ENCODE data around the gene GPR37L1.
"Not testable (repeated sequence)": the region's sequence is repeated elsewhere in the genome, so short reads cannot be mapped to it uniquely, and the experiment has no call there.

The GPR37L1 gene

DNA sequence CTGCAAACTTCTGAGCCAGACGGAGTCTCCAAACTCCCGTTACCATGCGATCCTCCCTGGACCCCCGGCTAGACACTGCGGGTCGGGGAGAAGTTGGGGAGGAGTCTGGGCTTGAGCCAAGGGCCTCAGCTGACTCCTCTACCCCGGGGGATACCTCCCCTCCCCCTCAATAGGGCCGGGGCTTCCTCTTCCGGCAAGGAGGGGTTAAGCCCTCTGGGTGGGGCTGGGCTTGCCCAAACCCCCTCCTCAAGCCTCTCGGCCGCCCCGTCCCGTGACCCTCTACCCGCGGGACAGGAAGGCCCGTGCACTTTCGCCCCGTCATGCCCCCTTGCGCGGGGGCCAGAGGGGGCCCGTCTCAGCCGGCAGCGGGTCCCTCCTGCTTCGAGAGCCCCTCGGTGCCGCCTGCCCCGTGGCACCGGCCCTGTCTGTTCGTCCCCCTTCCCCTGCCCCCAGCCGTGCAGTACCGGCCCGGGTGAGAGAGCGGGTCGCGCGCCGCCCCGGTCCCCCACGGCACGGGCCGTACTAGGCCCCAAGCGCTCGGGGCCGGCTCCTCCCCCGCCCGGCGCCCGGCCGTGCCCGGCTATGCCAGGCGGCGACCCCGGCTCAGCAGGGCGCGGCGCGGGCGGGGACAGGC, 21.2 kb downstream of the GPR37L1 start:
- peak overlapping the region; percentile 84 for H3K4me3 ChIP-seq (ENCODE audit: low read depth, low read length)
- TF ChIP-seq CTCF (IDR thresholded peaks at IDR 0.05; ENCODE audit: borderline replicate concordance, insufficient read depth, low read depth, low read length) = no peak

DNA sequence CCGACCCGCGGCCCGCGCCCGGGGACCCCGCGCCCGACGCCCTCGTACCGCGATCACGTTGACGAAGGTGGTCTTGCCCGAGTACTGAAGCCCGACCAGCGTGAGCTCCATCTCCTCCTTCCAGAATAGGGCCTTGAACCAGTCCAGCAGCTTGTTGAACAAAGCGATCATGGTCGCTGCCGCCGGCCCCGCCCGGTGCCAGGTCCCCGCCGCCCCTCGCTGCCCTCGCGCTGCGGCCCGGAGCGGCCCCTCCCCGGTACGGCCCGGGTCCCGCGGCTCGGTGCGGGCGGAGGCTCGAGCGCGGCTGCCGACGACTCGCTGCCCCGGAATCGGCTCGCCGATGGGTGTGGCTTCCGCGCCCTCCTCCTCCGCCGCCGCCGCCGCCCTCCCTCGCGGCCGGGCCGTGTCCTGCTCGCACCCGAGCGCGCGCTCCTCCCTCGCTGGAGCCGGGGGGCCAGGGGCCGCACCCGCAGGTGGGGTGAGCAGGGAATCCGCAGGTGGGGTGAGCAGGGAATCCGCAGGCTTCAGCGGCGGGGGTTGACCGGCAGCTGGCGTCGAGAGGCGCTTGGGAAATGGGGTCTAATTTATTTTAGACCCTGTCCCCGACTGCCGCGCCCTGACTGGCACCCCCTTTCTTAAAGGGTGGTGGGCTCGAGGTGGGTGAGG, 21.8 kb downstream of the GPR37L1 start, which contains the start of gene ARL8A:
Gene ARL8A (minus strand): TSS at position 336 of the 666 bp plus-strand sequence. CDS start 165 bp downstream, at position 171.
- no peak for TF ChIP-seq CTCF (IDR thresholded peaks at IDR 0.05; ENCODE audit: borderline replicate concordance, insufficient read depth, low read depth, low read length)

DNA sequence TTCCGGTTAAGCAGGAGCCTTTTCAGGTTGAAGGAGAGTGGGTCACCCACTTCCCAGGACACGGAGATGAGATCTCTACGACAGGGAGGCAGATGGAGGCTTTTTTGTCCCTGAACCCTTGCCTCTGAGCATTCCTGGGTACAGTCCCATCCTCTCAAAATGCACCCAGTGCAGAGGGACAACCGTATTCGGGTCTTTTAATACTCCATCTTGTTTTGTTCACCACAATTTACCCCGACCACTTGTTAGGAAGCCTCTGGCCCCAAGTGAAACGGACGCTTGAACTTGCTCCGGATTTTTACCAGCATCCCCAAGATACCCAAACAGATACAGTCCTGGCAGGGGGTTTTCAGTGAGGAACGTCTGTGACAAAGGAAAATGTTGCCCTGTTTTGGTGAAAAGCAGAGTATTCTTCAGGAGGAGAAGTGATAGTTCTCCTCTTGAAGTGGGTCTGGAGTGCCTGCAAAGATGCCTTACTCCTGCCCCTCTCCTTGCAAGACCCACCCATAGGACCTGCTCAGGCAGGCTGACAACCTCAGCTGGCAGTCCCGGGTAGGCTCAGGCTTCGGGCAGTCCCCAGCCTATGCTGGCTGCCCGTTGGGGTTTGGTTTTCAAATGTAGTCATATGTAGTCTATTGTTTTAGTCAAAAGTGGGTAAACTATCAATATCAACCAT, 22.5 kb downstream of the GPR37L1 start:
- no peak for TF ChIP-seq CTCF (IDR thresholded peaks at IDR 0.05; ENCODE audit: borderline replicate concordance, insufficient read depth, low read depth, low read length)
- H3K4me3 ChIP-seq (ENCODE audit: low read depth, low read length) = peak overlapping the region; percentile 84

More for the DNA sequence above, 21.8 kb downstream of the GPR37L1 start, which contains the start of gene ARL8A:
- peak within 1 kb of the TSS; percentile 84 for H3K4me3 ChIP-seq (ENCODE audit: low read depth, low read length)

- not testable (repeated sequence) for H3K4me3 ChIP-seq (ENCODE audit: low read depth, low read length)
Measured at GRCh38 chr1:202145744-202146140, 23.0 kb downstream of the GPR37L1 start.

DNA sequence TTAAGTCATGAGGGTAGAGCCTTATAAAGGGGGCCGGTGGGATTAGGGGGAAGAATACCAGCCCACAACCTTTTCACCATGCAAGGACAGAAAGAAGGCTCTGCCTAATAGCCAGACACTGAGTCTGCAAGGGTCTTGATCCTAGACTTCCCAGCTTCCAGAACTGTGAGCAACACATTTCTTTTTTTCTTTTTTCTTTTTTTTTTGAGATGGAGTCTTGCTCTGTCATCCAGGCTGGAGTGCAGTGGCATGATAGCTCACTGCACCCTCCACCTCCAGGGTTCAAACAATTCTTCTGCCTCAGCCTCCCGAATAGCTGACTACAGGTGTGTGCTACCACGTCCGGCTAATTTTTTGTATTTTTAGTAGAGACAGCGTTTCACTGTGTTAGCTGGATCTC, 23.6 kb downstream of the GPR37L1 start:
- no peak overlapping the region for H3K4me3 ChIP-seq (ENCODE audit: low read depth, low read length)
- TF ChIP-seq CTCF (IDR thresholded peaks at IDR 0.05; ENCODE audit: borderline replicate concordance, insufficient read depth, low read depth, low read length) = no peak

DNA sequence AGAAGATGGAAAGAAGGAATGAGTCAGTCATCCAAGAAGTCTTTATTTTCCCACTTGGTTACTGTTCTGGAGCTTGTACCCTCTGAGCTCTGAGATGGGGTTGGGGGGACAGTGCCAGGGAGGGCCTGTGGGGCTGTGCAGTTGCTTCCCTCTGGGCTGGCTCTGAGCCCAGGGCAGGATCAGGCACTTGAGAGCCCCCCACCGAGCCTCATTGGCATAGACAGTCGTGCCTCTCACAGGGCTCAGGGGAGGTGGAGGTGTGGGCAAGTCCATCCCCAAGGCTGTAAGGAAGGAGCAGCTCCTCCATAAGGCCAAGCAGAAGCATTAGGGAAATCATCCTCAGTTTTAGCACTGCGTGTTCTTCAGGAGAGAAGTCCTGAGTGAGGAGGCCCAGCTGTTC, 24.3 kb downstream of the GPR37L1 start:
- no peak for TF ChIP-seq CTCF (IDR thresholded peaks at IDR 0.05; ENCODE audit: borderline replicate concordance, insufficient read depth, low read depth, low read length)
- H3K4me3 ChIP-seq (ENCODE audit: low read depth, low read length) = no peak overlapping the region

GRCh38 chr1:202148391-202148790, 25.7 kb downstream of the GPR37L1 start:
- no peak for TF ChIP-seq CTCF (IDR thresholded peaks at IDR 0.05; ENCODE audit: borderline replicate concordance, insufficient read depth, low read depth, low read length)
- no peak overlapping the region for H3K4me3 ChIP-seq (ENCODE audit: low read depth, low read length)
